Prostate gland (tissue), 2 donors: ENCODE results near the gene TET2.

Source experiments
- CTCF ChIP-seq, 4 experiments: fragments of 200-600 bp in 2 of 4; fragments of 450-650 bp in 2 of 4; sonication (generic) in 2 of 4; IDR thresholded peaks; 1 replicate in 3 of 4; 2 replicates in 1 of 4; pipeline ENCODE4 v1.5.1; 2016 to 2019; ENCODE audit warnings: antibody characterized with exemption in 4 of 4, mild to moderate bottlenecking in 2 of 4, moderate library complexity in 2 of 4
- POLR2A ChIP-seq: fragments of 450-650 bp; IDR thresholded peaks from one replicate; pipeline ENCODE4 v1.6.1; 2016; ENCODE audit warnings: antibody characterized with exemption, mild to moderate bottlenecking

GRCh38 chr4:105296672-105297071 lies 150.0 kb downstream of the TET2 start:
- TF ChIP-seq CTCF (IDR thresholded peaks at IDR 0.05) = no peak
- no peak for TF ChIP-seq POLR2A
